GM18511 (cell line): ENCODE data around the gene TKTL2.
"Not testable (repeated sequence)": the region's sequence is repeated elsewhere in the genome, so short reads cannot be mapped to it uniquely, and the experiment has no call there.

Source experiments
- ATAC-seq: cut with Tn5 transposase; IDR thresholded peaks from one replicate; pipeline ENCODE4 v1.9.1; 2021; ENCODE audit warnings: mild to moderate bottlenecking, moderate library complexity; ENCODE audit not compliant: unreplicated experiment

Gene TKTL2

DNA sequence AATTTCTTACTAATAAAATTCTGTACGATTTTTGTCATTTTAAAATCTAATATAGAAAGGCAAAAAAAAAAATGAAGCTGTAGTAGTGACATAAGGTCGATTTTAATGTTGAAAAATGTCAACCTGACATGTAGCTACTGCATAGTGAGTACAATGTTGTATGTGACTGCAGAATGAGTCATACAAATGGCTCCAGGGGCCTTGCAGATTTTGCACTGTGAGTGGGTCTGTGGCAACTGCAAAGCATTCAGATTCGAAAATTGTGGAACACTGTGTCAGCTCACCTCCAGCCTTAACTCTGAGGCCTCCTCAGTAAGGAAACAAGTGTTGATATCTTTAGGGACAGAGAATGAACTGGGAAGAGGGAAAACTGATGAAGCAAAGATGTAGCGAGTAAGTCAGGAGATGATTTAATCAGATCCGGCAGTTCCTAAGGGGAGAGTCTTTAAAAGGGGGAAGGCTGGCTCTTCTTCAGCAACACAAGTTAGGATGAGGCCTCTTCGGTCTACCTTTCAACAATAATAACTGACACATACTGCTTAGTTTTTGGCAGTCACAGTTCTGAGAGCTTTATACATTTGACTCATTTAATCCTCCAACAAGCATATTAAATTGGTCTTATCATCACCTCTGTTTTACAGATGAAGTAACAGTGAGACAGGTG lies 24.9 kb downstream of the TKTL2 start:
- no peak for ATAC-seq

DNA sequence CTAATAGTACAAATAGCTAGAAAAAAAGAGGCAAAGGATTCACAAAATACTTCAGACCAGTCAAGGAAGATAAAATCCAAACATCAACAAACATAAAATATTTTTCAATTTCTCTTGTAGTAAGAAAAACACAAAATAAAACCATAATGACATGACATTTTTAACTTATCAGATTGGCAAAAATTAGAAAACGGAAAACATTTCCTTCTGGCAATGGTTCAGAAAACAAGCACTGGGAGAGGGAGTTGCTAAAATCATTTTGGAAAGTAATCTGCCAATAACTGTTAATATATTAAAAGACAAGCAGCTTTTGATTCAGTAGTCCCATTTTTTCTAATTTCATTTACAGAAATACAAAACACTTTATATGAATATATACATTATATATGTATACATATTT lies 26.1 kb downstream of the TKTL2 start:
- no peak for ATAC-seq

DNA sequence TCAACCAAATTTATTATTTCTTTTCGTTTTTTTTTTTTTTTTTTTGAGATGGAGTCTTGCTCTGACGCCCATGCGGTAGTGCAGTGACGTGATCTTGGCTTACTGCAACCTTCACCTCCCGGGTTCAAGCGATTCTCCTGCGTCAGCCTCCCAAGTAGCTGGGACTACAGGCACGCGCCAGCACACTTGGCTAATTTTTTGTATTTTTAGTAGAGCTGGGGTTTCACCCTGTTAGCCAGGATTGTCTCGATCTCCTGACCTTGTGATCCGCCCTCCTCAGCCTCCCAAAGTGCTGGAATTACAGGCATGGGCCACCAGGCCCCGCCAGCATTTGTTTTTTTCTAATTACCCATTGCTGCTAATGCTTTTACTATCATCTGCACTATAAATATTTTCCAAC lies 26.5 kb downstream of the TKTL2 start:
- ATAC-seq: not testable (repeated sequence)

DNA sequence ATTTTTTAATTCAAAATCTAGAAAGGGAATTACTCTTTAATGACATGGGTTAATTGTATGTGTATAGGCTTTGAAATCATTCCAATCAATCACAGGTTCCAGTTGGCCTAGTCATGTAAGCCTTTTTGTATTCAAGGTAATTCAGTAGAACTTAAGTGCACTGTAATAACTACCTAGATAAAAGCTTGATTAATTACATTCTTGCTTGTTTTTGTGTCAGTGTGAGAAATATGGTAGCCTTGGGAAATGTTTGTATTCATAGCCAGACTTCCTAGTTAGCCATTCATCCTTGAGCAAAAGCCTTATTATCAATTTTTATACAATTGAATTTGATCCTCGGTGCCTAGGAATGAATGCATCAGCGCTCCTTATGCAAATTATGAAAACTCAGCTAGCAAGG lies 33.5 kb downstream of the TKTL2 start:
- ATAC-seq: no peak
